ENCODE measurements around the gene EXOC2.

Gene EXOC2

GRCh38 chr6:492816-493414 is 200.0 kb downstream of the EXOC2 start:
- DNase-seq: no peak

- DNase-seq: no peak
These were observed 200.8 kb downstream of the EXOC2 start for GRCh38 chr6:492178-492577.

GRCh38 chr6:491233-491632 is 201.7 kb downstream of the EXOC2 start:
- DNase-seq: no peak

GRCh38 chr6:490251-491037 is 202.5 kb downstream of the EXOC2 start:
- DNase-seq: no peak

GRCh38 chr6:489762-490161 is 203.2 kb downstream of the EXOC2 start:
- no peak for DNase-seq

- DNase-seq: no peak
These were observed 203.9 kb downstream of the EXOC2 start for GRCh38 chr6:489001-489400.

- no peak for DNase-seq
These were observed 205.0 kb downstream of the EXOC2 start for GRCh38 chr6:487956-488355.

- no peak for DNase-seq
These were observed 207.2 kb downstream of the EXOC2 start for GRCh38 chr6:485655-486170.

GRCh38 chr6:484746-485145 is 208.2 kb downstream of the EXOC2 start:
- DNase-seq: no peak

- DNase-seq: peak; percentile 5 to 14
These were observed 208.7 kb downstream of the EXOC2 start for GRCh38 chr6:484086-484745.

- DNase-seq: no peak
These were observed 217.6 kb downstream of the EXOC2 start for GRCh38 chr6:475314-475713.

GRCh38 chr6:474453-475185 is 218.3 kb downstream of the EXOC2 start:
- DNase-seq: no peak

GRCh38 chr6:473768-474452 is 219.0 kb downstream of the EXOC2 start:
- DNase-seq: no peak

- DNase-seq: no peak
These were observed 219.6 kb downstream of the EXOC2 start for GRCh38 chr6:473356-473755.

- no peak for DNase-seq
These were observed 222.0 kb downstream of the EXOC2 start for GRCh38 chr6:470901-471448.

GRCh38 chr6:470051-470900 is 222.7 kb downstream of the EXOC2 start:
- no peak for DNase-seq

- DNase-seq: no peak
These were observed 225.3 kb downstream of the EXOC2 start for GRCh38 chr6:467671-468082.

- DNase-seq: no peak
These were observed 225.8 kb downstream of the EXOC2 start for GRCh38 chr6:467111-467510.

- no peak for DNase-seq
These were observed 226.4 kb downstream of the EXOC2 start for GRCh38 chr6:466564-466963.

GRCh38 chr6:465531-466348 is 227.2 kb downstream of the EXOC2 start:
- no peak for DNase-seq
